GM21529 (cell line): Measurements from ENCODE around the gene ARPC5L.
A peak's percentile ranks its signal among the peaks of the same experiment; 100 is the strongest.

ENCODE experiments used
- ATAC-seq: cut with Tn5 transposase; IDR thresholded peaks from one replicate; pipeline ENCODE4 v1.9.1; 2021; ENCODE audit not compliant: unreplicated experiment

ARPC5L gene

DNA sequence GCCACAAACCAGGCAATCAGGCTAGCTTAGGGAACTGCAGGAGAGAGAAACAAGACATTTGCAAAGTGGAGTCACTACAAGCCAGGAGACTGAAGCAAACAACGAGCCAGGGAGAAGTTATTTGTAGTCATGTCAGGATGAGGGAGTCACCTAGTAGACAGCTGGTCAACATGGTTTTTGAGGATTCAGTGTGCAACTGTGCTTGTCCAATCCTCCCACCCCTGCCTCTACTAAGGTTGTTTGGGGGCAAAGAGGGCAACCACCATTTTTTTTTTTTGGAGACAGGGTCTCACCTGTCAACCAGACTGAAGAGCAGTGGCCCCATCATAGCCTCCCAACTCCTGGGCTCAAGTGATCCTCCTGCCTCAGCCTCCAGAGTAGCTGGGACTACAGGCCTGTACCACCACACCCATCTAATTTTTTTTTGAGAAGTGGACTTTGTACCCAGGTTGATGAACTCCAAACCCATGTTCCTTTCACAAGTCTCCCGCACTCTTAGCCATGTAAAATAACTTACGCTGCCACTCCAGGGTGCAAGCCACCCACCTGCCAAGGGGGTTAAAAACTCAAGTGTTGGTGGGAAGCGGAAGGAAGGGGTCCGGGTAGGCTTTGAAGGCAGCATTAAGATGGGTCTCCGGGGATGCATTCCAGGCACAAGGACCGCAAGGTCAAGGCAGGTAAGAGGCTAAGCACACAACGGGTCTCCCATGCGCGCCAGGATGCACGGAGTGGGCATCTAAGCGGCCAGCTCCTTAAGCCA is 1.2 kb upstream of the ARPC5L start:
- no peak for ATAC-seq

GRCh38 chr9:124863371-124863871 is 1.5 kb downstream of the ARPC5L start:
- ATAC-seq = no peak

- ATAC-seq = peak; percentile 52
Observed at GRCh38 chr9:124868511-124869465, 6.9 kb downstream of the ARPC5L start.

GRCh38 chr9:124869466-124869985 is 7.6 kb downstream of the ARPC5L start:
- peak; percentile 2 for ATAC-seq

GRCh38 chr9:124869986-124870560 is 8.1 kb downstream of the ARPC5L start:
- peak; percentile 43 for ATAC-seq

DNA sequence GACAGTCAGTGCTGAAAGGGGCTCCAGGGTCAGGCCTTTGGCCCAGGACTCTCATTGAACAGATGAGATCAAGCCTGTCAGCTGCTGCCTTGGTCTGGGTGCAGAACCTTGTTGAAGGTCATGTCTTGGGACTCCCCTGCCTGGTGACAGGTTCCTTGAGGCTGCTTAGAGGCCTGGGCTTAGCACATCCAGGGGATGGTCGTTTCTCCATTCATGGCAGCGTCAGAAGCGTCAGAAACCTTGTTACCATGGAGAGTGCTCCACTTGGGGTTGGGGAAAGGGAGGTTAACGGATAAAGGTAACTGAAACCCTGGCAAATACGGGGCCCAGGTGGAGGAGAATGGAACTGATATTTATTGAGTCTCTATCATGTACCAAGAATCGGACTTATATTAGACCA is 8.8 kb downstream of the ARPC5L start:
- no peak for ATAC-seq

GRCh38 chr9:124871156-124871561 is 9.2 kb downstream of the ARPC5L start:
- ATAC-seq = no peak

GRCh38 chr9:124873664-124874063 is 11.7 kb downstream of the ARPC5L start:
- no peak for ATAC-seq

- no peak for ATAC-seq
Observed at GRCh38 chr9:124875501-124875900, 13.6 kb downstream of the ARPC5L start.

DNA sequence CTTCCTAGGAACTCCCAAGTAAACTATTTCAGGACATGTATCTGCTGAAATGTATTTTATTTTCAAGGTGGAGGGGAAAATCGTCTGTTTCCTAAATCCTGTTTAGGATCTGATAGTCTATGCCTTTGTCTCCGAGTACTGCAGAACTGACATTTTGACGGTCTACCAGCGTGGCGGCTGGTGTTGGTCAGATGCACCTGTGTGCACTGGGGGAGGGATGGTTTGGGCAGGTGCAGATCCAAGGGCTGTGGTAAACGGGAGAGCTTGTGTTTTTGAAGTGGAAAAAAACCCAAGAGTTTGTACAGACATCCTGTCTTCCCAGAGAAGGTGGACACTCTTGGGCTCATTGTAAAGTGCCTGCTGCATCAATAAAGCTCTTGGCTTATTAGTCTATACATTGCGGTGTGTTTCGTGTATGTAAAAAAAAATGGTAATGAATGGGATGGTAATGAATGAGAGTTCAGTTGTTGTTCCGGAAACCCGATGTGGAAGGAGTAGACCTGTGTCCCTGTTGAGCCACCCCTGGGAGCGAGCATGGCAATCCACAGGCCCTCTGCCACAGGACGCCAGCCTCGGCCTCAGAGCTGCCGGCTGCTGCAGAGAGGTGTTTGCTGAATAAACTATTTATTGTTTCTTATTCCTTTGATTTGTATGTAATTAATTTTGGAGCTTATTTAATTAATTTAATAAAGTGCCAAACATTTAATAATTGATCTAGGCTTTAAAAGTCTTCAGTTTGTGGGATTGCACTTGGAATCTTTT is 15.3 kb downstream of the ARPC5L start:
- ATAC-seq = no peak

DNA sequence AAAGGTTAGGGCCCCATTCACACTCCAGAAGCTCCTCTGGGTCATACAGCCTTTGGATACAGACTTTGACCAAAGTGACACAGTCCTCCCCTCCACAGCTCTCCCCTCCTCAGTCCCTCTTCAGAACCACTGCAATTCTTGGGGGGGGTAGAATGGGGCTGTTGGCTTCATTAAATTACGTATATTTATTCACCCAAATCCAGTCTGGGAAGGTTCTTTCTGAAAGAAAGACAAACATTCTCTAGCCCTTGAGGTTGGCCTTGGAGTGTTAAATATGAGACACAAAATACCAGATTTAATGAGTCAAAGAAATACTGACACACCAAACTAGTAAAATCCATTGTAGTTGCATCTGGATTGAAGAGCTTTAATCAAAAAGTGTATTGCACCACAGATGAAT is 16.1 kb downstream of the ARPC5L start:
- no peak for ATAC-seq

DNA sequence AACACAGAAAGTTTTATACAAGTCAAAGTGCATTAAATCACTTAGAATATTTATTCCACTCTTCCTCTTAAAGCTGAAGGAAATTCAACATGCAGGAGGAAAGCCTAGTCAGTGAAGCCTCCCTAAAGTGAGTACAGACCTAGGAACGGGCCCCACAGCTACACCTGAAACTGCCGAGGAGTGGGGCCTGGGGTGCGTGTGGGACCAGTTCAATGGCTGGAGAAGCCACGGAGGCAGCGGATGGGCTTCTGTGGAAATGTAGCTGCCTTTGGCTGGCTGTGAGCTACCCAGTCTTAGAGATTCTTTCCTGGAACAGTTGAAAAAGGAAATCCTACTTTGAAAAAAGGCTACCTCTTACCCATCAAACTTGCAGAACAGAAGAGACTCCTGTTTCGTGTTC is 16.6 kb downstream of the ARPC5L start:
- ATAC-seq = no peak

GRCh38 chr9:124879226-124879625 is 17.3 kb downstream of the ARPC5L start:
- no peak for ATAC-seq

DNA sequence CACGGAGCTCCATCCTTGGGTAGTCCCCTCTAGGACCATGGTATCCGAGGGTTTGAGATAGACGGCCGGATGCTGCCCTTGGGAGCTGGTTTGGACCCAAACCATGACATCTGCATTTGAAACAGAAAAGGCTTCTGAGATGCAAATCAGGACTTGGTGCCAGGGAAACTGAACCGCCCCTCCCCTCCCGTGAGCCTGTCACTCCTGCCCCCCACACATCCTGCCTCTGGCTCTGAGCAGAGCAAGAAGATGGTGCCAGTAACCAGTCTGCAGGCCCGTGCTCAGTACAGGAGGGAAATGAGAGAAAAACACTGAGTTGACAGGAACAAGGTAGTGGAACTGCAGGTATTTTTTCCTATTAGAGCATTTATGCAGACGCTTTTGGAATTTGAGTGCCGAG is 18.6 kb downstream of the ARPC5L start:
- ATAC-seq = peak; percentile 53

DNA sequence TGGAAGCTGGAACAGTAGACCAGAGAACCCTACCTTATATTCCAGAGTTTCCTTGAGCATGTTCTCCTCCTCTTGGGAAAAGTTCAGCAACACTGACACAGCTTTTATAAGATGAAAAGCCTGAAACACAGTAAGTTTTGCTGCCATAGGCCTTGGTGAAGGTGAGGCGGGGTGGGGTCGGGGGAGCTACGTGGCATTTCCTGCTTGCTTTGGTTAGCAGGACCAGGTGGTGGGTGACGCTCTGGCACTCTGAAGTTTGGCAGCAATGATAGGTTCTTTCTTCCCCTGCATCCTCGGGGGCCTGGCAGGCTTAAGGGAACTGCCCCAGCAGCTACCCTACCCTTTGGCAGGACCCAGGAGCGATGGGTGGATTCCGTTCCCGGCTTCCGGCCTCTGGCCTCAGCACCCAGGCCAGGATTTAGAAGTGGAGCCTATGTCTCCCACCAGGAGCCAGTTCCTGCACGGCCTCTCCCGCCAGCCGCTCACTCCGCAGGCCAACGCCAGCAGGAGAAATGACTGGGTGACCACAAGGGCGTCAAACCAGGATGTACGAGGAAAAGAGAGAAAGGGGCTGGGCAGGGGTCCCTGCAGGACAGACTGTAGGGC is 19.3 kb downstream of the ARPC5L start:
- ATAC-seq = no peak

- no peak for ATAC-seq
Observed at GRCh38 chr9:124882231-124882630, 20.3 kb downstream of the ARPC5L start.

GRCh38 chr9:124884376-124884775 is 22.4 kb downstream of the ARPC5L start:
- ATAC-seq = no peak

GRCh38 chr9:124885551-124885950 is 23.6 kb downstream of the ARPC5L start:
- no peak for ATAC-seq

DNA sequence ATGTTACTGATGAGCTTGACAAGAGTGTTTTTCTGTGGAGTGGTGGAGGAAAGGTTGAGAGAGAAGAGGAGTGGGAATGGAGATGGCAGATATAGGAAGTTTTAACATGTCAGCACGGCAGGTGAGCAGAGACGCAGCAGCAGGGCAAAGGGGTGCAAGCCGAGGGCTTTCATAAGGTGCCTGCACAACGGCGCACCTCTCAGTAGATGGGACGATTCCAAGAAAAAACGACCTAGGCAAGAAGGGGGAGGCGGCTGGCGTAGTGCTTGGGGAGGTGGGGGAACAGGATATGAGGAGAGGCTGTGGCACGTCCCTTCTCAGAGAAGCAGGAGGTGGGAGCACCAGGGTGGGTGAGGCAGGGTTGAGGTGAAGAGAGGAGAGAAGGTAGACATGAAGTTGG is 24.5 kb downstream of the ARPC5L start:
- ATAC-seq = no peak

DNA sequence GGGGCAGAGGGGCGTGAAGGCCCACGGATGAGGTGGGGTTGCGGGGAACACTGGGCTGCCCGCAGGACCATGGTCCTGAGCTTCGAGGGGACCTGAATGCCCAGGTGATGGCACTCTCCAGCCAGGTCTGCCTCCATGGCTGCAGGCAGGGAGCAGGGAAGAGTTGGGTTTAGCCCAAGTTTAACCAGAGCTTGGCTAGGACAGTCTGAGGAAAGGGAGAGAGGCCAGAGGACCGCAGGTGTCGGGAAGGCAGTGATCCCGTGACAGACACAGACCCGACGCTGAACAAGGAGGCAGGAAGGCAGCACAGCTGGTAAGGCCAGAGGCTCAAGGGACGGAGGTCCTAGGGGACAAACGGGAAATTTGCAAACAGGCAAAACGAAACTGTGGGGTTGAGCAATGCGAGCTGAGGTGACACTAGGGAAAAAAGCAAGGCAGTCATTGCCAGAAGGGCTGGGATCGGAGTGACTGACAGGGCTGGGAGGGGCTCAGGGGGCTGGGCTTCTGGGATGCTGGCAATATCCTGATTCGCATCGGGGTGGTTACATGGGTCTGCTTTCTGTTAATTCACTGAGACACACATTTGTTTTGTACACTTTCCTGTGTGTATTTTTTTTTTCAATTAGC is 25.0 kb downstream of the ARPC5L start:
- no peak for ATAC-seq
